NCI-H2107 treated with DMSO at 0.1 percent for 48 hours (cell line): ENCODE data around the gene MARCO.
"Not testable (repeated sequence)": the region's sequence is repeated elsewhere in the genome, so short reads cannot be mapped to it uniquely, and the experiment has no call there.

Experiments
- DNase-seq: peaks from one replicate; lab custom pipeline; 2025; ENCODE audit not compliant: unreplicated experiment; lab: John Stamatoyannopoulos, UW

MARCO gene

DNA sequence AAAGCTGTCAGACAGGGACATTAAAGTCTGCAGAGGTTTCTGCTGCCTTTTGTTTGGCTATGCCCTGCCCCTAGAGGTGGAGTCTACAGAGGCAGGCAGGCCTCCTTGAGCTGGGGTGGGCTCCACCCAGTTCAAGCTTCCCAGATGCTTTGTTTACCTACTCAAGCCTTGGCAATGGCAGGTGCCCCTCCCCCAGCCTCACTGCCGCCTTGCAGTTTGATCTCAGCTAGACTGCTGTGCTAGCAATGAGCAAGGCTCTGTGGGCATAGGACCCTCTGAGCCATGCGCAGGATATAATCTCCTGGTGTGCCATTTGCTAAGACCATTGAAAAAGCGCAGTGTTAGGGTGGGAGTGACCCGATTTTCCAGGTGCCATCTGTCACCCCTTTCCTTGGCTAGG lies 61.9 kb downstream of the MARCO start:
- not testable (repeated sequence) for DNase-seq

DNA sequence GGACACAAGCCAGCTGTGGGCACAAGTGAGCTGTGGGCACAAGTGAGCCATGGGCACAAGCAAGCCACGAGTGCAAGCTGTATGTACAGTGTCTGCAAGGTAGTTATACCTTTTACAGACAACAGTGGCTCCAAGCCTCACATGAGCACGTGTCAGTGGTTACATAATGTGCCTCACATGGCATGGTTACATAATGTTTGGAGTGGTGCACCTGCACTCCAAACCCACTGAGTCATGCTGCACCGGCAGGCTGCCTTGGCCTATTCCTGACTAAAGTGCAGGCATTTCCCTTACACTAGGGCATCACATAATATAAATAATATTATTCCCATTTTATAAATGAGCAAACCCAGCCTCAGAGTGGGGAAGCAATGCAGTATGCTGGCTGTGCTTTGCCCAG lies 62.6 kb downstream of the MARCO start:
- DNase-seq = no peak

DNA sequence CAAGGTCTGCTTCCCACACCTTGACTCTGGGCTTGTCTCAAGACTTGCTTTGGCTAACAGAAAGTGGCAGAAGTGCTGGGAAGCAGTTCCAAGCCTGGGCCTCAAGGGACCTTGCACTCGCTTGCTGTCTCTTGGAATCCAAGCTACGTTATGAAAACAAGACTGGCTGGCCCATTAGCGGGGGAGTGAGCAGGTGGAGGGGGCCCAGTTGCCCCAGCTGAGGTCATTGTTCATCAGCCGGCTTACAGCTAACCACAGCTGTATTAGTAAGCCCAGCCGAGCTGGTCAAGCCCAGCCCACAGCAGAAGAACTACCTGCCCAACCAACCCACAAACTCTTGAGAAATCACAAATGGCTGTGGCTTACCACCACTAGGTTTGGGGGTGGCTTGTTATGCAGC lies 63.1 kb downstream of the MARCO start:
- no peak for DNase-seq

DNA sequence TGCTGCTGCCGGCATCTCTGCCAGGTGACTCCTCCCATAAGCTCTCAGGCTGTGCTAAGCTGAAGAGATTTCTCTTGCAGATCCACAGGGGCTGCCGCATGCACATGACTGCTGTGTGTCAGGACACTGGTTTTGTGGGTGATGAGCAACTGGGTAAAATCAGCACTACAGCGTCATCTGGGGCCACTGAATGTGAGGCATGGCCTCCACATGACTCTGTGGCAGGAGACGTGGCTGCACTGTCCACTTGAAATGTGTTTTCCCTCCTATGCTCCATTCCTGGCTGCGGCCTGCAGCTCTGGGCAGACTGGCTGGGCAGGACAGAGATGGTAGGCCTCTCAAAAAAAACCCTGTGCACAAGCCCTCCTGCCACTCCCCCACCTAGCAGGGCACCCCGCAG lies 63.6 kb downstream of the MARCO start:
- DNase-seq = no peak

DNA sequence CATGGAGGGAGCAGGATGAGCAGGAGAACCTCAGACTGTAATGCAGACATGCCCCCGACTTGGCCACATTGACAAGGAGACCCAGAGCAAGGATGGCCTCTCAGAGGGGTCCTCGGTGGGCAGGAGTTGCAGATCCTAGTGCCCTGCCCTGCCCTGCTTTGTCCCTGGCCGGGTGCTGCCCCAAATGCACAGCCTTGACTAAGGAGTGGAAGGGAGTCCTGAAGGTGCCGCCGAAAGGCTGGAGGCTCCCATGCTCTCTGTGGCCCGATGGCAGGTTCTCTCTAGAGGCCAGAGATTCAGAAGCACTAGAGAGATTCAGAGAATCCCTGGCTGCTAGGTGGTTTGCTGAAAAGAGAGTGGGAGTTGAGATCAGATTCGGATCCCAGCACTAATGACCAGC lies 64.4 kb downstream of the MARCO start:
- no peak for DNase-seq

DNA sequence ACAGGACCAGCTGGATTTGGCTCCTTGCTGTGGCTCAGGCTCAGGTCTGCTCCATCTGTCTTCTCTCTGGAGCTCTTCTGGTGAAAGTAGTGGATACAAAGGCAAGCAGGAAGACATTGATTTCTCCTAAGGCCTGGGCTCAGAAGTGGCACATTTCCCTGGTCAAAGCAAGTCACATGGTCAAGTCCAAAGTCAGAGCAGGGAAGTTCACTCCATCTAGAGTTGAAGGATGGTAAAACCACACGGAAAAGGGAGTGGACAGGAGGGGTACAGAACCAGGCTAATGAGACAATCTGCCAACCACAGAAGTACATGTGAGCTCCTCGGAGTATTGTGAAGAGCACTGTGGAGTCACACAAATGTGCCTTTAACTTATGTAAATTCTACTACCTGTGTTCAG lies 66.1 kb downstream of the MARCO start:
- DNase-seq = no peak

DNA sequence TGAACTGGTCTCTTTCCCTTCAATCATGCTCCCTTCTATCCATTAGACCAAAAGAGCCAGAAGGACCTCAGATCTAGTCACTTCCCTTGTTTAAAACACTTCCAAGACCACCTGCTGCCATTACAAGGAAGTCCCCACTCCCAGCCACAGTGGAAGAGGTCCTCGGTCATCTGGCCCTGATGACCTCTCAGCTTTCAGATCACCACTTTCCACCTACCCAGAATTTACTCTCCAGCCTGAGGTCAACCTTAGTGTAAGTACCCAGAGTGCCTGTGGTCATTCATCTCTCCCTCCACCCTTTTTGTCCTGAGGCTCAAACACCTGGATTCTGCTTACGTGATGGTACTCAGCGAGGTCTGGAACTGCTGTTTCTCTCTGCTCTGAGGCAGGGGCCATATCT lies 67.1 kb downstream of the MARCO start:
- DNase-seq = no peak

DNA sequence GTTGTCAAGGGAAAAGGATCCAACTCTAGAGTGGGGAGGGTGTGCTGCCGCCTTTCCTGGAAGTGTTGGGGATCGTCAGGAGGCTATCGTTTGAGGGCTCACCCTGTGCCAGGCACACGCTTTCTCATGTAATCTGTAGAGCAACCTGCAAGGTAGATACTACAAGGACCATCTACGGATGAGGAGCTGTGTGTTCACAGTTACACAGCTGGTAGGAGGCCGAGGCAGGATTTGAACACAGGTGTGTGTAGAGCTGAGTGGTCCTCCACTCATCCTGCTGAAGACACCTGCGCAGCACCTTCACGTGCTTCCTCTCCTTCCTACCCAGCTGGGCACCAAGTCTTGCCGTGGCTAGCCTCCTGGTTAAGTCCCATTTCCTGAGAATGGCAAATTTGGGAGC lies 68.3 kb downstream of the MARCO start:
- DNase-seq = no peak

DNA sequence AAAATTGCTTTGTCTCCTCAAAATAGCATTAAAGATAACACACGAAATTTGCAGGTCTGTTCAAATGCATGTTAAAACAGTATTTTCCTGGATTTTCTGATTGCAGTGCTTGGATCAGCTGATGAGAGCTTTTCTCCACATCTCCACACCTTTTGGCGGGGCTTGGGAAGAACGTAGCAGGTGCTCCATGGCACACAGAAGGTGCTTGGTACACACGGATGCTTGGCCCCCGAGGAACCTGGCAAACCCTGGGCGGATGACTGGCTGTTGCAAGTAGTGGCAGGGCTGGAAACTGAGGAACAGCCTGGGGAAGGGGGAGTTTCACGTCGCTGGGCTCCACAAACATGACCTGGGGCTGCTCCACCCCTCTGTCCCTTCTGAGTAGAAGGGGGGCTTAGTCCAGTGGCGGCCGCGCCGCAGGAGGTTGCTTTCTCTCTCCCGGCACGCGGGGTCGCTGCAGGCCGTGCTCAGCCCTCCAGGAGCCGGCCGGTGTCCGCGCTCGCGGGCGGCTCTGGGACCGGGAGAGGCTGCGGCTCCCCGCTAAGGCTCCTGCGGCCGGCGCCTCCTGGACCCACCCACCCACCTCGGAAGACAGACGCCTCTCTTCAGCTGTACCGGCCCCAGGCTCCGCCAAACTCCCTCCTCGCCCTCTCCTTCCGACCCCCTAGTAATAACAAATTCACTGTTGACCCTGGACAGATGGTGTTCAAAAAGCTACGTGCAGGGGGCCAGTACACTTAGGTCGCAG lies 69.3 kb downstream of the MARCO start:
- DNase-seq = no peak

DNA sequence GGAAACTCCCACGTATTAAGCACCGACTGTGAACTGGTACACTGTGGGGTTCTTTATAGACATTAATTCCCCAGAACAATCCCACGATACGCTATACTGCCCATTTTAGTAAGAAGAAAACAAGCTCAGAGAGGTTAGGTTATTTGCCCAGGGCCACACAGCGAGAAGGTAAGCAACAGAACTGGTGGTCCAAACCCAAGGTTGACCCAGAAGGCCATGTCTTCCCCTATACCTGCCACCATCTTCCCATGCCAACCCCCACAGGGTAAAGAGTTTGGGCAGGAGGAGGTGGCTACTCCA lies 69.9 kb downstream of the MARCO start:
- DNase-seq = no peak

DNA sequence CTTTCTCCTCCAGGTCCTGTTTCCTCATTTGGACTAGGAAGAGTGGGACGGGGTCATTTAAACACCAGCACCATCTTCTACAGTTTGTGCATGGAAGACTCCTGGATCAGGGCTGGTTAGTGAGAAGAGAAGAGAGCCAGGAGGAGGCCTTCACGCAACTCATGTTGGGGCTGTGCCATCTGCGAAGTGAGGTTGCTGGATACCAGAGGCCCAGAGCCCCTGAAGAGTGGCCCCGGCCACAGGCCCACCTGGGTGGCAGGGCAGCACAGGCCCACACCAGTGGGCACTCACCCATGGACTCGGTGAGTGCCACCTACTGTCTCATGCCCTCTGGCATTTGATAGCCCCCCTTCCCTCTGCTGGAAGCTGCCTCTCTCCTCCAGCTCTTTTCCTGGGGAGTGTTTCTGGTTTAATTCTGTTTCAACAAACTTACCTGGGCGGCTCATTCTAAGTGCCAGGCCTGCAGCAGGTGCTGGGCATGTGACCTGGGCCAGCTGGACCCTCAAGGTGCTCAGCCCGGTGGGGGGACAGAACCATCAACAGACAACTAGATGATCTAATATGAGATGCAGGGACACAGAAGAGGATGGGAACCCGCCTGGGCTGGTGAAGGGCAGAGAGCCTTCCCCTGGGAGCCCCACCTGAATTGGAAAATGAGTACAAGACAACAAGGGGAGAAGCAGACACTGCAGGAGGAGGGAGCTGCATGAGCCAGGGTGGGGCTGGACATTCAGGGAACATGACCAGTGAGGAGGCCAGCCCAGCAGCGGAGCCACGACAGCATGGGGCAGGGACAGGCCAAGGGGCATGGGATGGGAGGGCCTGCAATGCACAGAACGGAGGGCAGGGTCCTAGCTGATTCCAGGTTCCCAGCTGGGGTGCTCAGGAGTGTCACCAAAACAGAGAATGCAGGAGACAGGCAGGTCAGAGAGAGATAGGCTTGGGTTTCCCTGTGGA lies 70.6 kb downstream of the MARCO start:
- no peak for DNase-seq

DNA sequence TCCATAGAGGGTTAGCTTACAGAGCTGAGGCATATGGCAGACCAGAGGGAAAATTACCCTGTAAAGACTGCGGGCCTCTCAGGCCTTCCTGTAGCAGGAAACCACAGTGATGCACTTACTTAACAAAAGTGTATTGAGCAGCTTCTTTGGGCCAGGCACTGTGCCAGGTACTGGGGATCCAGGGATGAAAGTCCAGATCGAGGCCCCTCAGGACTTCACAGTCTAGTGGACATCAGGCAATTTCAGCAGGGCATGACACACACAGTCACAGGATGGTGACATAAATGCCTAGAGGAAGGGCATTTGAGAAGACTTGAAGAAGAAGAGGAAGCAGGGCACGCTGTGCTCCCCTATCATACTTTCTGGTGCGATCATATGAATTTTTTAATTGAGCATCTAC lies 71.7 kb downstream of the MARCO start:
- no peak for DNase-seq

DNA sequence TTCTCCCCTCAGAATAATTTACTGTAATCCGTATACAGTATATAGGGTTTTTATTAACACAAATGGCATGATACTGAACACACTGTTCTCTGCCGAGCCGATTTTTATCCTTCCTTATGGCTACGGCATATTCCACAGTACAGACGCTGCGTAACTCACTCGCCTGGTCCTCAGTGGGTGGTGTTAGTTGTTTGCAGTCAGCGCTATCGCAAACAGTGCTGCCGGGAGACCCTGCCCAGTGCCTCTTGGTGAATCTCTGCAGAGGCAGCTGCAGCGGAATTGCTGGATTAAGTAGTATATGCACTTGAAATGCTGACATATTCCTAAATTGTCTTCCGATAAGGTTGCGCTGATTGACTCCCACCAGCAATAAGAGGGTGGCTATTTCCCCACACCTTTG lies 73.9 kb downstream of the MARCO start:
- DNase-seq = no peak

DNA sequence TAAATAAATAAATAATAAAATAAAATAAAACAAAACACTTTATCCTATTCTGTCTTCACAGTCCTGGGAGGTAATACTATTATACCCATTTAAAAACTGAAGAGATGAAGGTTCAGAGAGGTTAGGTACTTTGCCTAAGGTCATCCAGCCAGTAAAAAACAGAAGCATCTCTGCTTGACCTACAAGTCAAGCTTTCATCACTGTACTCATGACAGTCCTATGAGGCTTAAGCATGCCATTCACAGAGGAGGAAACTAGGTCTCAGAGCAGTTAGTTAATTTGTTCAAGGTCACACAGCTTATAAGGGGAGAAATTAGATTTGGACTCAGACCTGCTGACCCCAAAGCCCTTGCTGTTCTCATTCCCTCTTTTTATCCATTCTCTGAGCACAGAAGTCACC lies 77.5 kb downstream of the MARCO start:
- DNase-seq = no peak

DNA sequence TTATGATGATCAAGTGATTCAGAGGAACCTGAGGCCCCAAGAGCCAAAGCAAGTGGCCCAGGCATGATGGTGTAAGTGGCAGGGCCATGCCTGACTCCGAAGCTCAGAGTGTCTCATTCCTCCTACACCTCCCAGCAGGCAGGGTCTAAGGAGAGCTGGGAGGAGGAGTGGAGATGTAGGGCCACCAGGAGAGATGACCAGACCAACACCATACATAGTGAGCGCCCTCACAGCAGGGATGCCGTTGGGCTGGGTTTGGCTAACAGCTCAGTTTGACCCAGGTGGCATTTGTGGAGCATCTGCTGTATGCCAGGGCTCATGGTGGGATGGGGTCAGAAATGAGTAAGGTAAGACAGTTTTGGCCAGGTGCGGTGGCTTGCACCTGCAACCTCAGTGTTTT lies 80.7 kb downstream of the MARCO start:
- no peak for DNase-seq

DNA sequence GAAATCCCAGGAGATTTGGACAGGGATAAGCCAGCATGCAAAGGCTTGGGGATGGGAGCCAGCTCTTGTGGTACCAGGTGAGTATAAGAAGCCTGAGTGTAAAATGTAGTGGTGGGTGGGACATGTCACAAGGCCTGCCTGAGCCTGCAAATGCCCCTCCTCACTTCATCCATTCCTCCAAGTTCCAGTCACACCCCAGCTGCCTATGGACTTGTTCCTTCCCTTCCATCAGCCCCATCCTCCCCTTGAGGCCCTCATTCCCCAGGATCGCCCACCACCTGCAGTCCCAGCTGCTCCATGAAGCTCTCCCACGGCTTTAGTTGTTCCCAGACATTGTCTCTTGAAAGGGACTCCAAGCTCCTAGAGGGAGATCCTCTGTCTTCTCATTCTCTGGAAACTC lies 81.5 kb downstream of the MARCO start:
- DNase-seq = no peak

DNA sequence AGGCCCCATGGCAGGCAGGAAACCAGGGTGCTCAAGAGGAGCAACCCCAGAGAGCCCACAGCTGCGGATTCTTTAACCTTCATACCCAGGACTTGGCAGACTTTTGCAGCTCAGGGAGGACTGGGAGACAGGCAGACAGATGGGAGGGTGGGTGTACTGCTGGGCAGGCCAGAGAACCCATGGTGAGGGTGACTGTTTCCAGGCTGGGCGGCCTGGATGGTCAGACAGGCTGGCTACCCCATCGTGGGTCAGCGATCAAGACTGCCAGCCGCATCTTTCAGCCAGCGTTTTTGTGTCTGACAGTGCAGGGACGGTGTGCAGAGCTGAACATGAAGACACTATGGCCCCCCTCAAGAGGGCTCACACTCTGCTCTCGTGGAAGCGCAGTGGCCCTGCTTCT lies 82.2 kb downstream of the MARCO start:
- no peak for DNase-seq

DNA sequence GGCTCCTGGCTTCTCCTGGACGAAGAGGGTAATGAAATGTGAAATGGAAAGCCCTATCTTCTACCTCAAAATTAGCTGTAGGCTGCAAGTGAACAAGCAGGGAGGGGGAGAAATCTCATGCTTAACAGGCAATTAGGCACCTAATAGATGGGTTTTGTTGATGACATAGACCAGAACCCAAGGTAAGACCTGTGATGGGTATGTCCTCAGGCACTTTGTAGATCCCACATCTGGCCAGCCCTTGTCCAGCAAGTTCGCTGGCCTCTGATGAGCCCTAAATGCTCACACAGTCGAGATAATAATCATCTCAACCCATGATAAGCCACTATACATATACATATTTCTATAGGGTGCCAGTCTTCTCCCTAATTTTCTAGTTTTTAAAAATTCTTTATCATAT lies 82.6 kb downstream of the MARCO start:
- no peak for DNase-seq

DNA sequence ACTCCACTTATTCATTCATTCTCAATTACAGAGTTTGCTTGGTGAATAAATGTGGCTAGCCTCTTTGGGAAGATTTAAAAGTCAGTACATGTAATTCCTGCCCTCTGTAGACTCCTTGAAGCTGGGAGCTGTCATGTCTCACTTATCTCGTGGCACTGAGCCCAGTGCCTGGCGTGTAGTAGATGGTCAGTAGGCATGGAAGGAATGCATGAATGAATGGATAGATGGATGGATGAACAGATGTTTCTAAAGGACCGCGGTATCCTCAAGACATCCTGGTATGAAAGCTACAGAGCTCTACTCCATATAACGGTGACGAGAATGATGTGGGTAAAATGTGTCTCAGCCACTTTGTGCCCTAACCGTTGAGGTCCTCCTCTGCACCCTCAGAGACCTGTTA lies 83.0 kb downstream of the MARCO start:
- DNase-seq = no peak

DNA sequence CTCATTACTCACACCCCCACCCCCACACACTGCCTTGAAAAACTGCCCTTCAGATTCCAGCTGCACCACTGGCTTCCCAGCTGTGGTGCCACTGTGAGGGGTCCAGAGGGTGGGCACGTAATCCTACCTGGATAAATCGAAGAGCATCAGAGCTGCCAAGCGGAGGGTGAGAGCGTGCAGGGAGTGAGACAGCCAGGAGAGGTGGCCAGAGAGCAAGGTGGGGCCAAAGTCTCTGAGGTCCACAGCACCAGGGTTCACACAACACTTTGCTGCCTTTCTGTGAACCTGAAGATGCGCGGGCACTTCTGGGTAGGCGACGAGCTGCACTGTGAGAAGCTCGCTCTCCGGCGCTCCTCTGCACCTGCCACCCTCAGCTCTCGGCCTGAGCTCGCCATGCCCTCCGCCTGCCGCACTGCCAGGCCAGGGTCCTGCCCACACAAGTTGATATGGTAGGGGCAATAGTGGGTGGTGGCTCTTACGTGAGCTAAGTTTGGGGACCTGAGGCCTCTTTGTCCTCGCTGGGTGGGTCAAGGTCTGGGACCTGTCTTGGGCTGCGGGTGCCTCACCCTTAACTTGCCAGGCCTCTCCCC lies 83.9 kb downstream of the MARCO start:
- DNase-seq = no peak

DNA sequence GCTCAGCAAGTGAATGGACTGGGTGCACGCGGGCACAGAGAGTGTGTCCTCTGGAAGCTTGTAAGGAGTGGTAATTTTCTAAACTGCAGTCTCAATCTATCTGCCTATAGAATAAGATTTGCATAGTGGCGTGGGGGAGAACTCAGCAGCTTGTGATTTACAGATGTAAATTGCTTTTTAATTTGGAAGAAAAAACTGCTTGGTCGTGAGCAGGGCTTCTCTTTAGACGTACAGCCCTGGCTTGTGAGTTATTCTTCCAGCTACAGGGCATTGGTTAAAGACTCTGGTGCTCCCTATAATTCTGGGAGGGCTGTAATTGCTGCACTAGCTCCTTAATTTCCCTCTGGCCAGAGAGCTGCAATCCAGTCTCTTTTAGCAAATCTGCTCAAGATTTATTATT lies 84.9 kb downstream of the MARCO start:
- DNase-seq = no peak
